DOHH2 (cell line): ENCODE results near the gene ULBP1.

Experiments used
- CTCF ChIP-seq: fragments of 200-600 bp; sonication (generic); IDR thresholded peaks from one replicate; pipeline ENCODE4 v1.5.1; 2014; ENCODE audit warnings: antibody characterized with exemption, mild to moderate bottlenecking, low read depth, low read length; ENCODE audit not compliant: poor library complexity, severe bottlenecking
- EZH2phosphoT487 ChIP-seq: fragments of 200-600 bp; sonication (generic); IDR thresholded peaks from 2 replicates; pipeline ENCODE4 v1.6.1; 2017; ENCODE audit warnings: borderline replicate concordance, mild to moderate bottlenecking, antibody characterized with exemption, low read length, moderate library complexity, mixed read lengths

DNA sequence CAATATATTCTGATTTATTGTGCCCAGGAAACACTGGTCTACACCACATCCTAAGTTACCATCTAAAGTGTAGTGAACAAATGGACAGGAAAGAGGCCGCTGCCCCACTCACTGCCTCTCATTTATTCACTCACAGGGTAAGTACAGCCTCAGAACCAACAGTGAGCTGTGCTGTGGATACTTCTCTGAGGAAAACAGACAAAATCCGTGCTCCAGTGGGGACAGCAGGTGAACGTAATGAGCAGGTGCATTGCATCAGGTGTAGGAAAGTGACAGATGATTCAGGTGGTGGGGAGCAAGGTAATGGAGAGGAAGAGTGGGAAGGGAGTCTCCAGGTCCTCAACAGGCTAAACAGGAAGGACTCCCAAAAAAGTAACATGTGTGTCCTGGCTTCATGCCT lies 30.3 kb upstream of the ULBP1 start:
- no peak for TF ChIP-seq CTCF
- no peak for TF ChIP-seq EZH2phosphoT487
